ACHN (cell line): ENCODE measurements around the gene CPT1B.

Experiments
- DNase-seq: peaks from one replicate; pipeline ENCODE4 v3.0.0-alpha.2; 2015
- in situ Hi-C: cut with HindIII; loops from 2 replicates; pipeline ENCODE4 v1.10.0; 2017; ENCODE audit warnings: low sequenced_read_pairs, low pct_ligation_motif_present, low pct_unique_long_range_greater_than_20kb

CPT1B gene

DNA sequence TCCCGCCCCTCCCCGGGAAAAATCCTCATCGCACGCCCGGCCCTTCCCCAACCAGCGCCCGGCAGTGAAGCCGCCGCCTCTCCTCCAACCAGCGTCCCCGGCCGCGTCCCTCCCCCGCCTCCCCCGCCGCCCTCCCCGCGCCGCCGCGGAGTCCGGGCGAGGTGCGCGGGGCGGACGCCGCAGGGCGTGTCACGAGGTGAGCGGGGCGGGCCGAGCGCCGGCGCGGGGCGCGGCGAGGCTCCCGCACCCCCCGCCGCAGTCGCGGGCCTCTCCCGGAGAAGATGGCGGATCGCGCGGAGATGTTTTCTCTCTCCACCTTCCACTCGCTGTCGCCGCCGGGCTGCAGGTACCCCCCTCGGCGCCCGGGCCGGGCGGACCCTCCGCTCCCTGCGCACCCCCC, 22.3 kb upstream of the CPT1B start, which contains the start of gene MAPK8IP2:
Gene MAPK8IP2, plus strand, starts transcription at position 256 of the 400 bp plus-strand sequence. Its CDS starts 26 bp downstream, at position 282.
- peak; percentile 8 for DNase-seq
- in situ Hi-C loops = no loop called here

DNA sequence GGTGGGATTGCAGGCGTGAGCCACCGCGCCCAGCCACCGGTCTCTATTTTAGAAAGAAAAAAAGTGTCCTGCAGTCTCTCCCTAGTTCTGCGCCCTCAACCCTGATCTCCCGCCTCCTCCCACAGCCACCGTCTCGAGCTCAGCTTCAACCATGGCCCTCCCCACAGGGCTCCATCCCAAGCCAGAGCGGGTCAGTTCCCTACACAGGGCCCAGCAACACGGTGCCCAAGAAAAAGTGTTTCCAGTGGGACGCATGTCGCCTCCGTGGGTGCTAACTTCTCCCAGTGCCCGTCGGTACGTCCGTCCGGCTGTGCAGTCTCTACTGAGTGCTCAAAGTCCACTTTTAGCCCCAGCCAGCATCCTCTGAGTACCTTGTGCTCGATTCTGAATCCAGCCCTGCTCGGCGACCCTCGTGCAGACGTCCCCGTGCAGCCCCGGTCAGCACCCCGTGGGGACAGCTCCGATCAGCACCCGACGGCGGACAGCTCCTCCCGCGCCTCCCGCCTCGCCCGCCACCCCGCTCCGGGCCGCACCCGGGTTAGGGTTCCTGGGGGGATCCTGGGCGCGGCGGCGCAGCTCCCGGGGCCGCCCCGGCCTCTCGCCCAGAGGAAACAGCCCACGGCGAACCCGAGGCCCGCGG, 21.7 kb upstream of the CPT1B start:
- peak; percentile 43 for DNase-seq
- in situ Hi-C loops = no loop called here

DNA sequence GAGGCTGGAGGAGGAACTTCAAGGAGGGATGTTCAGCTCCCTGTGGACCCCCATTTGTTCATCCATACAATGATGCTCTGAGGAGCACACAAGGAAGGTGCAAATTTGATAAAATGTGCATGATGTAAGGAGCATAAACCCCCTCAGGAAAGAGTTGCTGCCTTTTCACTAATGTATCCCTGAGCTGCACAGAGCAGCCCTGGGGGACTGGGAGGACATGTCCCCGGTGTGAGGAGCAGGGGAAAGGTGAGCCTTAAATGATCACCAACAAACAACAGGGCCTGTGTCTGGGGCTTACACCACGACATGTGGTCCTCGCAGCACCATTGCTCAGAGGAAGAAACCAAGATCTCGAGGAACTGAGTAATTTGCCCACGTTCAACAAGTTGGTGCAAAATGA, 18.9 kb upstream of the CPT1B start:
- in situ Hi-C loops = no loop called here

DNA sequence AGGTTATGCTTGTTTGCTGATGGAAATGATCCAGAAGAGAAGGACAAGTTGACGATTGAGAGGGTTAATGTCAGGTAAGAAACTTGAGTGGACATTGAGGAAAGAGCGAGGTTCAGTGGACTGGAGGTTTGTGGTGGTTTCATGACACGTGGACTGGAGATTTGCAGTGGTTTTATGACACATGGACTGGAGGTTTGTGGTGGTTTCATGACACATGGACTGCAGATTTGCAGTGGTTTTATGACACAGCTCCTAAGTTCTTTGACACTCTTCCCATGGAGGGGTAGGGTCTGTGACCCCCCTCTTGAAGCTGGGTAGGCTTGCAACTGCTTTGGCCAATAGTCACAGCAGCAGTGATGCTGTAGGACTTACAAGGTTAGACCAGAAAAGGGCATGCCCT, 17.0 kb upstream of the CPT1B start:
- in situ Hi-C loops = no loop called here
- DNase-seq = no peak

More for the DNA sequence above, 18.9 kb upstream of the CPT1B start:
- DNase-seq = no peak

DNA sequence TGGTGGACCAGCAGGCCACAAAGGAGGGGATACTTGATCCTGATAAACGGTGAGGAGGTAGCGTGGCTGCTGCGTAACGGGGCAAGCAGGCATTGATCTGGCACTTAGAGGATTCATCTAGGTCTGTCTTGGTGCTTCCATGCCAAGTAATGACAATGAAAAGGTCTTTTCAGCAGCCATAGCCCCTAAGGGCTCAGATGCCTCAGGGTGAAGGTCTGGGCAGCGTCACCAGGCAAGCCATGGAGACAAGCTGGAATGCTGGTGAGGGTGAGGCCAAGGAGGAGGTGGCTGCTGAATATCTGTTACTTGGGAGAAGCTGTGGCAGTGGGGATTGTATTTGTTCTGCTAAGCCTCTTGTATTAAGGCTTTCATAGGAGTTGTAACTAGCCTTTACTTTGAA, 9.2 kb upstream of the CPT1B start:
- DNase-seq = no peak
- in situ Hi-C loops = no loop called here

DNA sequence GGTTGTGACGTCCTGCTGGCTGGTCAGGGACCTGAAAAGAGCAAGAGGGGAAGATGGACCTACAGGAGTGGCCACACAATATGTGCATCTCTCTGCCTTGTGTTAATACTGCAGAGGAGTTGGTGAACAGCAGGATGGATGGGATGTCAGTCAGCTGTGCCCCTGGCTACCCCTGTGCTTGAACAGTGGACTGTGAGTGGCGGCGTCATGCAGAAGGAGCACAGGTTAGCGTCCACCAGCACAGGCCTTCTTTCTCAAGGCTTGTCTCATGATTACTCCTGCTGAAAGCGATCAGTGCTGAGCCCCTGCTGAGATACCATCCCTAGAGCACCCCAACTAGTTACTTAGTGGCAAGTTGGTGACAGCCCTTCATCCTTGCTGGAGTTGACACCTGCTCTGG, 8.2 kb upstream of the CPT1B start:
- in situ Hi-C loops = no loop called here
- no peak for DNase-seq

DNA sequence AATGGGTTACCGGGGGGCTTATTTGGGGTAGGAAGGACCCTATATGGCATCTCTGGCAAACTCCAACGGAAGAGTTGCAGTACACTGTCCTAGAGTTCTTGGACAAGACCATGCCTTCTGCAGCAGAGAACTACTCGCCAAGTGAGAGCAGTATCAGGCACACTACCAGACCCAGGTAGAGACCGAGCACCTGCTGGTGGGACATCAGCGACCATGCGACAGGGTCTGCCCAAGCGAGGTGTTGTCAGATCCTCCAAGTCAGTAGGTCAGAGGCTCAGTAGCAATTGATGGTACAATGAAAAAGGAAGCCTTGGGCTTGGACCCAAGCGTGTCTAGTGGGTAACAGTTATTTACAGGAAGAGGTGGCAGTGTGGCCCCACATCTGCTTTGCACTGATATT, 7.6 kb upstream of the CPT1B start:
- in situ Hi-C loops = no loop called here
- DNase-seq = no peak

DNA sequence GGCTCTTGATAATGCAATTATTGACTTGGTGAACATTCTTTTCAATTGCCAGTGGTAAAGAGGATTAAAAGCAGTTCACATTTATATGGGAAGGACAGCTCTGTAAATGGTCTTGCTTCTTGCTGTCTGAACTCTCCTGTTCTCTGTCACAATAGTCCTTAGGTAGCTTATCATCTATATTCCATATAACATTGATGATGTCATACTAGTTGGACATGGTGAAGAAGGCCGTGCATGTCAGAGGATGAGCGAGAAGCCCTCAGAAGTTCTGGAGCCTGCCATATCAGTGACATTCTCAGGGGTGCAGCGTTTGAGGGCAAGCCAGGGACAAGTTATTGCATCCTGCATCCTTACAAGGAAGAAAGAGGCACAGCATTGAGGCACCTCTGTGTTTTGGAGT, 7.0 kb upstream of the CPT1B start:
- in situ Hi-C loops = no loop called here
- no peak for DNase-seq

DNA sequence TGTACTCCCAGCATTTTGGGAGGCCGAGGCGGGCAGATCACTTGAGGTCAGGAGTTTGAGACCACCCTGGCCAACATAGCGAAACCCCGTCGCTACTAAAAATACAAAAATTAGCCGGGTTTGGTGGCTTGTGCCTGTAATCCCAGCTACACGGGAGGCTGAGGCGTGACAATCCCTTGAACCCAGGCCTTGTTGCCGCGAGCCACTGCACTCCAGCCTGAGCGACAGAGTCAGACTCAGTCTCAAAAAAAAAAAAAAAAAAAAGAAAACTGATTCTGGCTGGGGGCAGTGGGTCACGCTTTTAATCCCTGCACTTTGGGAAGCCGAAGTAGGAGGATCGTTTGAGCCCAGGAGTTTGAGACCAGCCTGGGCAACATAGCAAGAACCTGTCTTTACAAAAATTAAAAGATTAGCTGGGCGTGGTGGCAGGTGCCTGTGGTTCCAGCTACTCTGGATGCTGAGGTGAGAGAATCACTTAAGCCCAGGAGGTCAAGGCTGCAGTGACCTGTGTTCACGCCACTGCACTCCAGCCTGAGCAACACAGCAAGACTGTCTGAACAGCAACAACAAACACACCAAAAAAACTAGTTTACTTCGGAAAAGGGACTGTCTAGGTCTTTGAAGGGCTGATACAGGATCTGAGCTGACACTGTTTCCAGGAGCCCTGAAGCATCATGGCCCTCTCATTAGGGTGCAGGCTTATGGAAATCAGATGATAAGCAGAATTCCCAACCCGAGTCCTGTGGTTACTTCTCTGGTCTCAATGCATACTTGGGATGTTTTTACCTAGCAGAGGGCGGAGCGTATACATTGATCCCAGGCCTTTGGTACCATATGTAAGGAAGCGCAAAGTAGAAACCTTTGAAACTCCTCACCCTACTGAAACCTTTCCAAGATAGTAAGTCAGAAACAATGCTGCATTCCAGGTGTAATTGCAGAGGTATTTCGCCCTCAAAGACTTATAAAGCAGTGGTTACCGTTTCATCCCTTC, 6.2 kb upstream of the CPT1B start:
- in situ Hi-C loops = no loop called here
- DNase-seq = no peak

DNA sequence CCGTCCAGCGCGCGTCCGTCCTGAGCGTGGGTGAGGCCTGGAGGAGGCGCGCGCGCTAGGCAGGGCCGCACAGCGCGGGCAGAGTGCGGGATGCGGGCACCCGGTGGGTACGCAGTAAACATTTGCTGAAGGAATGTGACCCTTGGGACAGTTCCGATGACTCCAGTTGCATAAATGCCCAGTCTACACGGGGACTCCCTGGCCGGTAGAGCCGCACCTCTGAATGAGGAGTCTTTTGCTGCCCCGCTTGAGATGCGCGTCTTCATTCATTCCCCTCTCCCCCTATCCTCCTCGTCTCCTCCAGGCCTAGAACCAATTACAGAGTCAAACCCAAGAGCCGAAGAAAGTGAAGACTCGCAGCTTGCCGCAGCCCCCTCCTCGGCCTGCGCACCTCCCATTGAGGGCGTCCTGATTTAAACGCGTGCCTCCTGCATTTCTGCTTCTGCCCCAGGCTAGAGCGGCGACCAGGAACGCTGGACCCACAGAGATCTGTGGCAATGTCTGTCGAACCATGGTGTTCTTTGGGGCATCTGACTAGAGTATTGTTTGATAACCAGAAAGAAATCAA, 5.2 kb upstream of the CPT1B start:
- in situ Hi-C loops = no loop called here
- no peak for DNase-seq

DNA sequence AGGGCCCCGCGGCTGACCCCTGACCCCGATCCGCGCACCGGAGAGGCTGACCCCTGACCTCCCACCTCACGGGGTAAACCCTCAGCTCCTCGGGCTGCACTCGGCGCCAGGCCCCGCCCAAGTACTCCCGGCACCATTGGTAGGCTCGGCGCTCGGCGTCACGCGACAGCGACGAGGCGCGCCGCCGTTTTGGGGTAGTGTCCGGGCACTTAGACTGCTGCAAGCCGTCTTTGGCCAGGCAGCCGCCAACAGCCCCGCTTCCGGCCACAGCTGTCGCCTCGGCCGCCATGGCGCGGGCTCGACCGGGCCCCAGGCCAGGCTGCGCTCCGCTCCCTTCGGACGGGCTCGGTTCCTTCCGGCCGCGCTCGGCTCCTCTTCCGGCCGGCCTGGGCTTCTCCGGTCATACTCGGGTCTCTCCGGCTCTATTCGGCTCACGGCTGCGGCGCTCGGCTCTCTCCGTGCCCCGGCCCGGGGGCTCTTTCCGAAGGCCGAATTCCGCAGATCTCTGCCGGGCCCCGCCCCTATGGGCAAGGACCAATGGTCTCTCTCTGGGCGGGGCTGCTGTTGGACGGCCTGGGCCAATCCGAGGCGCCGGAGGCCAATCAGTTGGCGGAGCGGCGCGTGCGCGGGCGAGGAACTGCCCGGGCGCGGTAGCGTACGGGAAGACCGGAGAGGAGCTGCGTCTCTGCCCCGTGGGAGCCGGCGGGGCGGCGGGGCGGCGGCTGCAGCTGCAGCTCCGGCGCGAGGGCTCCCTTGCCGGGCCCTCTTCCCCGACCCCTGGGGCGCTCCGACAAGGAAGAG, 4.5 kb upstream of the CPT1B start, which contains the start of gene CHKB:
Gene CHKB, minus strand, starts transcription at position 357 of the 801 bp plus-strand sequence. Its CDS starts 68 bp downstream, at position 289.
- in situ Hi-C loops = no loop called here
- peak; percentile 96 for DNase-seq

DNA sequence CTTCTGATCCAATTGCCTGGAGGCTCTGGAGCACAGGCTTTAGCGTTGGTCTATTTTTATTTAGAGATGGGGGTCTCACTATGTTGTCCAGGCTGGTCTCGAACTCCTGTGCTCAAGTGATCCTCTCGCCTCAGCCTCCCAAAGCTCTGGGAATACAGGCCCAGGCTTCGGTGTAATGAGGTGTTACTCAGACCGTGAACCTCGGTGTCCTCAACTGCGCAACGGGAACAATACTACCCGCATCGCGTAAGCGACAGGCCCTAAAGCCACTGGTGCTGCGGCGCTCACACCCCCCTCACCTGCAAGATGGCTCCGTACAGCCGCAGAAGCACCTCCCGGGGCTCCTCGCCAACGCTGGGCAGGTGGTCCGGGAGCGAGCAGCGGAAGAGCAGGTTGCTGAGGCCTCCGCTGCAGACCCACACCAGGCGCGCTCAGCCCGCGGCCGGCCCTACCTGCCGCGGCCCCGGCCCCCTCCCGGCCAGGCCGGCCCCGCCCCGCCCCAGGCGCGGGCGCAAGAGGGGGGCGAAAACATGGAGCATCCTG, 3.8 kb upstream of the CPT1B start:
- in situ Hi-C loops = no loop called here
- DNase-seq = peak; percentile 8

DNA sequence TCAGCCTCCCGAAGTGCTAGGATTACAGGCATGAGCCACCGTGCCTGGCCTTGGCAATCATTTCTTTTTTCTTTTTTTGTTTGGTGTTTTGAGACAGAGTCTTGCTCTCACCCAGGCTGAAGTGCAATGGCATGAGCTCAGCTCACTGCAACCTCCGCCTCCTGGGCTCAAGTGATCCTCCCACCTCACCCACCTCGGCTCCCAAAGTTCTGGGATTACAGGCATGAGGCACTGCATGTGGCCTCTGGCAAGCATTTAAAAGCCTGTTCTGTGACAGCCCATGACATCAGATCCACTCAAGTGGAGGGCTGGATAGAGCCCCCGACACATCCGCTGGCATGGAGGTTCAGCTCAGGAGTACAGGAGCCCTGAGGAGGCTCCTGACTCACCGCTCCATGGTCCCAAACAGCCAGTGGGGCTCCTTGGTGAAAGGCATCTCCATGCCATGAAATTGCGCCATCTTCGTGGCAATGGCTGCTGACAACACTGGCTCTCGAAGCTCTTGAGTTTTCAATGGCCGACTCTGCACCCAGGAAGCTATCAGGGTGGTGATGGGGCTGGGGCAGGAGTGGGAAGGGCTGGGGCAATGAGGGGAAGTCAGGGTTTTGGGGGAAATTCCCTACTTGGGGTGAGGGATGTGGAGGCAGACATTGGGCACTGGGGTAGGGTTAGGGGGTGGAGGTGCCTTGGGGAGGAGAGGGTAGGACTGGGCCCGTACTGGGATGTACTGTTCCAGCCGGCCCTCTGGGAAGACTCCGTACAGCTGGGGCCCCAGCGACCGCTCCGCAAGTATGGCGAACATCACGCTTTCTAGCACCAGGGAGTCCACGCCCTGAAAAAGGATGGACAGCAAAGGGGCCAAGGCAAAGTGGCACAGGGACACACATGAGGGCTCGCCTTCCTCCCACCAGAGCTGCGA, 3.1 kb upstream of the CPT1B start:
- in situ Hi-C loops = no loop called here

DNA sequence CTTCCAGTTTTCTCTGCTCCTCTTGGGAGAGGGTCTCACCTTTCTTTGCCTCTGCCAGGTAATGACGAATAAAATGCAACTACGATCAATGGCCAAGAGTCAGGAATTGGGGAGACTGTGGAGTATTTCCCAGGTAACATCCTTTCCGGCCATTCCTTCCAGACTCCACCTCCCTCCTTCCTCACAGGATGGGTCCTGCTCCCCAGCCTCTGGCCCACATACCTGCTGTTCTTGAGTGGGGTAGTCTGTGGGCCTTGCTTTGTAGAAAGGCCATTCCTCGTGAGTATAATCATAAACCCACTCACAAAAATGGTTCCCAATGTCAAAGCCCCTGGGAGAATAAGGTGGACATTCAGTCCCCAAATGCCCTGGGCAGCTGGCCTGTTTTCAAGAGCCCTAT, 1.5 kb upstream of the CPT1B start:
- in situ Hi-C loops = no loop called here
- no peak for DNase-seq

More for the DNA sequence above, 3.1 kb upstream of the CPT1B start:
- DNase-seq = no peak

DNA sequence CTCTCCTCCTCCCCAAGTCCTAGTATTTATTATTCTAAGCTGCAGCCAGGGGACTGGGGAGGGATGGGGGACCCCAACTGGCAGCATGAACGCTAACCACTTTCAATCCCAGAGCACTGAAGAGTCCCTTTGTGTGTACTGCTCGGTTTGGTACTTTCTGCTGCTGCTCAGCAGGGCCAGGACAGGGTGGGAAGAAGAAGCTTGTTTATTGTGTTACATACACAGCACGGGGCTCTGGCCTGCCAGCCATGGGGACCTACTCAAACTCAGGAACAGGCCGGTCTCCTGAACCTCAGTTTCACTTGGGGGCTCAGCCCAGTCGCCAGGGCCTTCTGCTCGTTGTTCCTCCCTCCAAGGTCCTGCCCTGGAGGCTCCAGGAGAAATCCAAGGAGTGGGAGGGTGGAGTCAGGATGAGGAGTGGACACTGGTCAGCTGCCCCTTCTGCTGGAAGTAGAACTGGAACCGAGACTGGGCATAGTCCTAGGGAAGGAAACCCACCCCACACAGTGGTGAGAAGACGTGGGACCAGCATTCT, 616 bp upstream of the CPT1B start:
- no peak for DNase-seq
- in situ Hi-C loops = no loop called here

DNA sequence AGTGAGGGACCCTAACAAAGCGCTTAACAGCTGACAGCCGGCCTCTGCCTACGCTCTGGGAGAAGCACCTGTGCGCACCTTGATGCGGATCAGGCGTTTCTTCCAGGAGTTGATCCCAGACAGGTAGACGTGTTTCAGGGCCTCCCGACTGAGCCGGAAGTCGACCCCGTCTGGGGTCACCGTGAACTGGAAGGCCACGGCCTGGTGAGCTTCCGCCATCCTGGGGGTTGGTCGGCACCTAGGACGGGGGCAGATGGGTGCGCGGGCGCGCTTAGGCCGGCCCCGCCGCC, 585 bp downstream of the CPT1B start:
- in situ Hi-C loops = no loop called here
- DNase-seq = no peak
